ENCODE results near the gene IL15RA.

The IL15RA gene

DNA sequence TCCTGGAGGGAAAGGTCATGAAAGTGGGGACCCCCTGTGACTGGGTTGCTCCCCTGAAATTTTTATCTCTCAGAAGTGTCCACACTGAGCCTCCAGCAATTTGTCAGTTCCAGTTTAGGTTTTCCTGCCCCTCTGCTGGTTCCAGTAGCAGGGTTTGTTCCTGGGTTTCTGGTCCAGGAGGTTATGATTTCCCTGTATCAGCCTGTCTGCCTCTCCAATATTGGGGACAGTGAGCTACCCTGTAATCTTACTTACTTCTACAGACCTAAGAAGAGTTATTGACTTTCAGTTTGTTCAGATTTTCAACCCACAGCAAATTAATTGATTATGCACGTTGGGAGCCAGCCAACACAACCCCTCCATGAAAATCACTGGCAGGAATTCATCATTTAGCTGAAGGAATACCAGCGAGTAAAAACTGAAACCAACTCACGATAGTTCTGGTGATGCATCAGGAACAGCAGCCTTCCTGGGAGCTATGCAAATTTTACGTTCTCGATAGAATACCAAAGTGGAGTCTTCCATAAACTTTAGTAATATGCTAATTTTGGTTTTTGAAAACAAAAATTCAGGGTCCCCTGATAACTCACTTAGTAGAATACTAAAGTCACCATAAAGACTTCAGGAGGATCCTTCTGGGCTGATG is 31.3 kb upstream of the IL15RA start:
- H3K27me3 ChIP-seq (ENCODE audit: low read length), result no peaks in the 10 kb centered on the region
- H3K9ac ChIP-seq (ENCODE audit: low read length), result no peak overlapping the region
- H4K20me1 ChIP-seq (ENCODE audit: low read depth, low read length), result no peaks in the 10 kb centered on the region
- no peaks in the 10 kb centered on the region for H3F3A ChIP-seq (ENCODE audit: insufficient read depth)
- no peak overlapping the region for H2AFZ ChIP-seq (ENCODE audit: low read depth, low read length, severe bottlenecking)
- H3K27ac ChIP-seq (ENCODE audit: low read depth, low read length), result no peak overlapping the region
- TF ChIP-seq, protein P1, sequence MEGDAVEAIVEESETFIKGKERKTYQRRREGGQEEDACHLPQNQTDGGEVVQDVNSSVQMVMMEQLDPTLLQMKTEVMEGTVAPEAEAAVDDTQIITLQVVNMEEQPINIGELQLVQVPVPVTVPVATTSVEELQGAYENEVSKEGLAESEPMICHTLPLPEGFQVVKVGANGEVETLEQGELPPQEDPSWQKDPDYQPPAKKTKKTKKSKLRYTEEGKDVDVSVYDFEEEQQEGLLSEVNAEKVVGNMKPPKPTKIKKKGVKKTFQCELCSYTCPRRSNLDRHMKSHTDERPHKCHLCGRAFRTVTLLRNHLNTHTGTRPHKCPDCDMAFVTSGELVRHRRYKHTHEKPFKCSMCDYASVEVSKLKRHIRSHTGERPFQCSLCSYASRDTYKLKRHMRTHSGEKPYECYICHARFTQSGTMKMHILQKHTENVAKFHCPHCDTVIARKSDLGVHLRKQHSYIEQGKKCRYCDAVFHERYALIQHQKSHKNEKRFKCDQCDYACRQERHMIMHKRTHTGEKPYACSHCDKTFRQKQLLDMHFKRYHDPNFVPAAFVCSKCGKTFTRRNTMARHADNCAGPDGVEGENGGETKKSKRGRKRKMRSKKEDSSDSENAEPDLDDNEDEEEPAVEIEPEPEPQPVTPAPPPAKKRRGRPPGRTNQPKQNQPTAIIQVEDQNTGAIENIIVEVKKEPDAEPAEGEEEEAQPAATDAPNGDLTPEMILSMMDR (IDR thresholded peaks at IDR 0.05; ENCODE audit: insufficient read depth, low read length, poor library complexity, severe bottlenecking), result no peak
- no peak for TF ChIP-seq EZH2phosphoT487 (conservative IDR thresholded peaks at IDR 0.05; ENCODE audit: low read length)
- no peaks in the 10 kb centered on the region for H3K36me3 ChIP-seq (ENCODE audit: low read length)
- H3K9me3 ChIP-seq (ENCODE audit: insufficient read depth, low read length), result no peaks in the 10 kb centered on the region
- no peaks in the 10 kb centered on the region for H3K9me2 ChIP-seq (replicated peaks; ENCODE audit: insufficient read depth, low read length)
- H3K4me2 ChIP-seq (ENCODE audit: low read depth, low read length, poor library complexity, severe bottlenecking), result no peak overlapping the region
- H3K4me3 ChIP-seq (ENCODE audit: insufficient read depth, low read length, poor library complexity, severe bottlenecking), result no peak overlapping the region
- no peaks in the 10 kb centered on the region for H3K79me2 ChIP-seq (ENCODE audit: insufficient read depth, low read length)

DNA sequence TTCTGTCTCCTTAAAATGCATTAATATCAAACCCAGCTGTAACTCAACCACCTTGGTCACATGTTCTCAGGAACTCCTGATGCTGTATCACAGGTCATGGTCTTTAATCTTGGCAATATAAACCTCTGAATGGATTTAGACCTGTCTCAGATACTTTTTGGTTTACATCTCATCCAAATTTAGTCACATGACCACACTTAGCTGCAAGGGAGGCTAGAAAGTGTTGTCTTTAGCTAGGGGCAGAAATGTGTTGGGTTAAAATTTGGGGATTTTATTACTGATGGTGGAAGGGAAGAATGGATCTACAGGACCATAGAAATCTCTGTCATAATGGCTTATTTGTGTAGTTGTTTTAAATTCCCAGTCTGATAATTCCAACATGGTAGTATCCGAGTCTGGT is 29.6 kb upstream of the IL15RA start:
- no peaks in the 10 kb centered on the region for H3F3A ChIP-seq (ENCODE audit: insufficient read depth)
- no peak overlapping the region for H2AFZ ChIP-seq (ENCODE audit: low read depth, low read length, severe bottlenecking)
- no peaks in the 10 kb centered on the region for H3K9me2 ChIP-seq (replicated peaks; ENCODE audit: insufficient read depth, low read length)
- no peak overlapping the region for H3K27ac ChIP-seq (ENCODE audit: low read depth, low read length)
- H3K27me3 ChIP-seq (ENCODE audit: low read length), result no peaks in the 10 kb centered on the region
- H3K36me3 ChIP-seq (ENCODE audit: low read length), result no peaks in the 10 kb centered on the region
- H3K9ac ChIP-seq (ENCODE audit: low read length), result no peak overlapping the region
- no peaks in the 10 kb centered on the region for H3K9me3 ChIP-seq (ENCODE audit: insufficient read depth, low read length)
- no peak overlapping the region for H3K4me3 ChIP-seq (ENCODE audit: insufficient read depth, low read length, poor library complexity, severe bottlenecking)
- no peaks in the 10 kb centered on the region for H3K79me2 ChIP-seq (ENCODE audit: insufficient read depth, low read length)
- no peak overlapping the region for H3K4me2 ChIP-seq (ENCODE audit: low read depth, low read length, poor library complexity, severe bottlenecking)
- H4K20me1 ChIP-seq (ENCODE audit: low read depth, low read length), result no peaks in the 10 kb centered on the region
- TF ChIP-seq, protein P1 (IDR thresholded peaks at IDR 0.05; ENCODE audit: insufficient read depth, low read length, poor library complexity, severe bottlenecking), result no peak
- TF ChIP-seq EZH2phosphoT487 (conservative IDR thresholded peaks at IDR 0.05; ENCODE audit: low read length), result no peak

DNA sequence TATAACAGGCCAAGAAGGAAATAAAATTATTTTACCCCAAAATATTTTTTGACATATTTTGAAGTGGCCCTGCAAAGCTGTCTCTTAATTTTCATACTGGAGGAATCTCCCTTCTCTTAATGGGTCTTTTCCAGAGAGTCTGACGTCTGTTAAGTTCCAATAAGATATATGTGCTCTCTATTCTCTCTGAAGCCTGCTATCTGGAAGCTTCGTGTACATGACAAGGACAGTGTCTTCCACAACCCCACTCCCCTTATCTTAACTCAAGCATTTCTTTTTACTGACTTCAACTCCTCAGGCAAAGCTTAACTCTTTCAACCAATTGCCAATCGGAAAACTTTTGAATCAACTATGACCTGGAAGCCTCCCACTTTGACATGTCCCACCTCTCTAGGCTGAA is 29.2 kb upstream of the IL15RA start:
- no peak overlapping the region for H3K4me3 ChIP-seq (ENCODE audit: insufficient read depth, low read length, poor library complexity, severe bottlenecking)
- H3K9me3 ChIP-seq (ENCODE audit: insufficient read depth, low read length), result no peaks in the 10 kb centered on the region
- no peaks in the 10 kb centered on the region for H3K27me3 ChIP-seq (ENCODE audit: low read length)
- no peaks in the 10 kb centered on the region for H3K79me2 ChIP-seq (ENCODE audit: insufficient read depth, low read length)
- H4K20me1 ChIP-seq (ENCODE audit: low read depth, low read length), result no peaks in the 10 kb centered on the region
- no peak overlapping the region for H3K4me2 ChIP-seq (ENCODE audit: low read depth, low read length, poor library complexity, severe bottlenecking)
- H3F3A ChIP-seq (ENCODE audit: insufficient read depth), result no peaks in the 10 kb centered on the region
- no peaks in the 10 kb centered on the region for H3K36me3 ChIP-seq (ENCODE audit: low read length)
- no peak overlapping the region for H3K27ac ChIP-seq (ENCODE audit: low read depth, low read length)
- no peak for TF ChIP-seq EZH2phosphoT487 (conservative IDR thresholded peaks at IDR 0.05; ENCODE audit: low read length)
- TF ChIP-seq, protein P1 (IDR thresholded peaks at IDR 0.05; ENCODE audit: insufficient read depth, low read length, poor library complexity, severe bottlenecking), result no peak
- H3K9ac ChIP-seq (ENCODE audit: low read length), result no peak overlapping the region
- H2AFZ ChIP-seq (ENCODE audit: low read depth, low read length, severe bottlenecking), result no peak overlapping the region
- H3K9me2 ChIP-seq (replicated peaks; ENCODE audit: insufficient read depth, low read length), result no peaks in the 10 kb centered on the region
